Measurements from ENCODE around the gene B3GALT6.
A peak's percentile ranks its signal among the peaks of the same experiment; 100 is the strongest.

Gene B3GALT6

DNA sequence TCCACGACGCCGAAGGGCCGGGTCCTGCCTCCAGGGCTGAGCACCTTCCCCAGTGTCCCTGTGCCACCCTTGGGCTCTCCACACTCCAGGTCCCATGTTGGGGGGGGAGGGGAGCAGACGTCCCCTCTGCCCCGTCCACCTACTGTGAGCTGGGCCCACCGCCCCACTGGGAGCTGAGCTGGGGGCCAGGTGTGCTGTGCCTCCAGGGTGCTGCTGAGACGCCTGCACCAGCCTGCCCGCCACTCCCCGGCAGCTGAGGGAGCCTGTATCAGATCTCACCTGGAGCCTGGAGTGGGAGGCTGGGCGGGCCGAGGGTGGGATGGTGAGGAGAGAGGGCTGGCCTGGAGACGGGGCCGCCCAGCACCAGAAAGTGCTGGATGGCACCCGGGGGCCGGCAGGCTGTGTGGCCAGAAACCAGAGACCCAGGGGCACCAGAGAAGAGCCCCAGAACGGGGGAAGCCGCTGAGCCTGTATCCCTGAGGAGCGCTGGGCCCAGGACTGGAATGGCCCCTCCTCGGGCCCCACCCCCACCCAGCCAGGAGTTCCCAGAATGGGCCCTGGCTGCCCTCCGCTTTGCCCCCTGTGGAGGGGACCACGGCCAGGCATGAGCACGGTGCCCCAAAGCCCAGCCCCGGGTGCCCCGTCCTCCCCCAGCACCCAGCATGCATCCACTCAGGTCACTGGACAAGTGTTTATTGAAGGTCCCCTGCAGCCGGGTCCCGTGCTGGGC is 29.0 kb upstream of the B3GALT6 start:
- DNase-seq (ENCODE audit: low spot score): no peak

DNA sequence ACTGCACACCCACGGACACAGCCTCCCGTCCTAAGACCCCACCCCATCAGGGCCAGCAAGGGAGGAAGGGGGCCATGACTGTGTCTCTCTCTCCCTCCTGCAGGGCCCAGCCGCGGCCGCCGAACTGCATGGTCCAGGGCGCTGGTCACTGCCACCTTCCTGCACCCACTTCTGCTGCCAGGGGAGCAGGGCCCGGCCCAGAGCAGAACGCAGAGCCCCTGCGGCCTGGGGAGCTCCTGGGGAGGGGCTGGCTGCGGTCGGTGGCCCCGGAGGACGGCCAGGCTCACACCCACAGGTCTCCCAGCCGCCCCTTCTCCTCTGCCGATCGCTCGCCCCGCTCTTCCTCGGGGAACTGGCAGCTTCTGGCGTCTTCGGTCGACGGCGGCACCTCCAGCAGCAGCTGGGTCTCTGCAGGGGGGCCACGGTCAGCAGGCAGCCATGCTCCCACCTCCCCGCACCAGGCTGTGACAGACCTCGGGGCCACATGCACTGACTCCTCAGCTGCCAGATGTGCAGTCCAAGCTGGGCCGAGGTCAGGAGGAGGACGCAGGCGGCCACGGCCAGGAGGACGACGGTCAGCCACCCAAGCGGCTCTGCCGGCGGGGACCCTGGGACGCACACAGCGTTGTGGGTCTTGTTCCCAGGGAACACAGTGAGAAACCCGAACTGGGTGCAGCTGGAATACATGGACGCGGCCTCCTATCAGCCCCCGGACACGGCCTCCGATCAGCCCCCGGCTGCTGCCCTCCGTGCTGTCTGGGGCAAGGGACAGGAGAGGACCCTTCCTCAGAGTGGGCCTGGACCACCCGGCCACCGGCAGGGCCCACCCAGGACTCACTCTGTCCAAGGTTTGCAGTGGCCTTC is 28.2 kb upstream of the B3GALT6 start:
- no peak for DNase-seq (ENCODE audit: low spot score)

DNA sequence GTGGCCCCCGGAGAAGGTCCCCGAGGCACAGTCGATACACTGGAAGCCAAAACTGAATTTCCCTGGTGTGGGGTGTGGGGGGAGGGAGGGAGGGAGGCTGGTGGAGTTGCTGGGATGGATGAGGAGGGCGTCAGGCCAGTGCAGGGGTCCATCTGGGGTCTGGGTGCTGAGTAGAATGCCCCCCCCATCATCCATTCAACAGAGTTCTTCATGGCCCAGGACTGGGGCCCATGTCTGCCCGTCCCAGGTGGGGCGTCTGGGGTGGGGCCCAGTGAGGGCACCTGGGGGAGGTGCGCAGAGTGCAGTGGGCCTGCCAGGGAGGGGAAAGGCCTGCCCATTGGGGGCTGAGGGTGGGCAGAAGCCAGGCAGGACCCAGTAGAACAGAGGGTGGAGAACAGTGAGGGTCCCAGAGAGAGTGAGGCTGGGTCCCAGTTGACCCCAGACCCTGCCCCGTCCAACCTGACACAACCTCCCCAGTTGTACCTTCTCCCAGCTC is 27.6 kb upstream of the B3GALT6 start:
- DNase-seq (ENCODE audit: low spot score): no peak

DNA sequence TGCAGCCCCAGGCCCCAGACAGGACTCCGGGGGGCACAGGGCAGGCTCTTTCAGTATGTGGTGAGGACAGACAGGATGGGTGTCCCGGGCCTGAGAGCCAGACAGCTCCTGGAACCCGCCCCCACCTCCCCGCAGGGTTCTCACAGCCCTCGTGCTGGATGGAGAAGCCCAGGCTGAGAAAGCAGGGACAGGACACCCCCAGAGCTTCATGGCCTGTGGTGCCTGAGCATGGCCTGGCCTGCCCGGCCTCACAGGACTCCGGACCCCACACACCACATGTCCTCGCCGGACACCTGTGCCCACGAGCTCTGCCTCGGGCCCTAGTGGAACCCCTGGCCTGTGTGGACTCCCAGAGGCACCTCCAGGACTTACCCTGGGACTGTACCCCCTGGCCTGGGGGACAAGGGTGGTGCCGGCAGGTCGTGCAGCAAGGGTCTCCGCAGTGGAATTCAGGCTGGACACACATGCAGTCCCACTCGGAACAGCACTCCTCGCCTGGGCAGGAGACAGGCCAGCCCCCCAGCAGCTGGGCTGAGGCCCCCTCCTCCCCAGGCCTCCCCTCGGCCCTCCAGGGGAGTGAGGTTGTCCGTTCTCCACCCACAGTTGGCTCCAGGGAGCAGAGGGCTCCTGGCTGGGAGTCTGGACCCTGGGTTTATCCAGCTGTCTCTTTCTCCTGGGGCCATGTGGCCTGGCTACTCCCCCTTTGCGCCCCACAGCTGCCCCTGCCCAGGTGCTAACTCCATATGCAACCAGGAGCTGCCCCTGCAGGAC is 26.9 kb upstream of the B3GALT6 start:
- no peak for DNase-seq (ENCODE audit: low spot score)

DNA sequence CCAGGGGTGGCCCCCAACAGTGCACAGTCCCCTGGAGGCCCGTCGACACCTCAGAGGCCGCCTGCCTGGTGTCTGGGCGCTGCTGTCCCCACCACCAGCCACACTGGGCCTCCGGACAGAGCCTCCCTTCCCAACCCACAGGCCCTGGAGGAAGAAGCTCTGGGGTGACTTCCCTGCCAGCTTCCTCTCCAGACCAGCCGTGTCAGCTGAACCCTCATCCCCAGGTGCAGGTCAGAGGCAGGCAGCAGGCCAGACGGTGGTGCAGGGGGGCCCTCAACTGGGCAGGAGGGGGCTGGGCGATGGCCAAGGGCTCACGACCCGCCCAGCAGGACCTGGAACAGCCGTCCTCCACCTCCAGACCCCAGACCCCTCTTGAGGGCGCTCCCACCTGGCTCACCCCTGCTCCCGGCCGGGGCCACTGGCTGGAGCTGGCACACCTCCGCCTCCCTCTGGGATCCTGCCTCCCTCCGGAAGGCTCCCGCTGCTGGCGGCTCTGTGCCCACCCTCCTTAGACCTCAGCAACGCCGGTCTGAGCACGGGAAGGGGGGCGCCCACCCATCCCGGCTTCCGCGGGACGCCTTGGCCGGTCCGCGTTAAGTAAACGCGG is 26.2 kb upstream of the B3GALT6 start:
- DNase-seq (ENCODE audit: low spot score): no peak

DNA sequence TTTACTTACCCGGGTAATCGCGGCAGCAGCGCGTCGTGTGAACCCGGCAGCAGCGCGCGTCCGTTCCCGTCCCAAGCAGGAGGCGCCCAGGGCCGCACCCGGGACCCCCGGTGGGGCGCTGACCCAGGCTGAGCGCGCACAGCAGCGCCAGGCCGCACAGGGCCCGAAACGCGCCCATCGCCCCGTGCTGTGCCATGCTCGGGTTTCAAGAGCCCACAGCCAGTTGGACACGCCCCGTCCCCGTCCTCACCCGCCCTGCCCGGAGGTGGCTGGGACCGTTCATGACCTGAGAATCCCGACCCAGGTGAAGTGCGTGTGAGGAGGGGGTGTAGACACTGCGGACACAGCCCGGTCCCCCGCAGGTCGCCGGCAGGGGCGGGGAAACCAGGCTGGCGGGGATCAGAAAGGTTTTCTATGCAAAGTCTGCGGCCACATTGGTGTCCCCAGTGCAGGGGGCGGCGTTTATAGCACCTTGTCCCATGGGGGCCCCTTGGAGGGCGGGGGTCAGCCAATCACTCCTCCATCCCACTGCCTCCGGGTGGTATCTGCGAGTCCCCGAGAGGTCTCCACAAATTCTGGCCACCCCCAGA is 25.6 kb upstream of the B3GALT6 start, which contains the start of gene TNFRSF18:
TNFRSF18 (minus strand) TSS at position 217 of the 590 bp plus-strand sequence; CDS start at position 196, 21 bp downstream.
- DNase-seq (ENCODE audit: low spot score): no peak

DNA sequence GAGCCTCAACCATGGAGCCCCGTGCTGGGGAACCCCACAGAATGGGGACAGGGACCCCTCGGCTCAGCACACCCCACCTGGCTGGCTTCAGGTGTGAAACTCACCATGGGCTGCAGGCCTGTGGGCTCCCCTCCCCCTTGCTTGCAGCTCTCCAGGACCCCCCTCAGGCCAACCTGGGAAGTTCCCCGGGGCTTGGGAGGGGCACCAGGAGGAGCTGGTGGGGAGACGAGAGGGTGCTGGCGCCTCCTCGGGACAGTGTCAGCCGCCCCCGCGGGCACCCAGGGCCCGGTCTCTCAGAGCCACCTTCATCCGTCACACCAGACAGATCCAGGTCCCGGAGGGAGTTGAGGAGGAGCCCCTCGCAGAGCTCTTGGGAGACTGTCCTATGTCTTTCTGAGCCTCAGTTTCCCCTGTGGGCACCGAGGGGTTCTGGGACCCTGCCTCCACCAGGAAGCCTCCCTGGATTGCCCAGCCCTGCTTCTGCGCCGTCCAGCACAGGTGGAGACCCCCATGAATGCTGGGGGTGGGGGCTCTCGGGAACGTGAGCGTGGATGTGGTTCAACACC is 25.0 kb upstream of the B3GALT6 start:
- no peak for DNase-seq (ENCODE audit: low spot score)

DNA sequence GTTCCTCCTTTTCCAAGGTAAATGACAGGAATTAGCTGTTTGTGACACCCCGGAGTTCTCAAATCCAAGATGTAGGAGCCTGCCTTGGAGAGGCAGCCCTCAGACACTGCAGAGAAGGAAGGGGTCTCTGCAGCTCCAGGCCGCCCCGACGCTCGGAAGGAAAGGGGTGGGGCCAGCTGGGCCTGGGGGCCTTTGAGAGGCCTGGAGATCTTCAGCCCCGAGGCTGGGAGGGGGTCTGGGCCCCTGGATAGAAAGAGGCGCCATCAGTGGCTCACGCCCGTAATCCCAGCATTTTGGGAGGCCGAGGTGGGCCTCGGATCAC is 24.5 kb upstream of the B3GALT6 start:
- no peak for DNase-seq (ENCODE audit: low spot score)

DNA sequence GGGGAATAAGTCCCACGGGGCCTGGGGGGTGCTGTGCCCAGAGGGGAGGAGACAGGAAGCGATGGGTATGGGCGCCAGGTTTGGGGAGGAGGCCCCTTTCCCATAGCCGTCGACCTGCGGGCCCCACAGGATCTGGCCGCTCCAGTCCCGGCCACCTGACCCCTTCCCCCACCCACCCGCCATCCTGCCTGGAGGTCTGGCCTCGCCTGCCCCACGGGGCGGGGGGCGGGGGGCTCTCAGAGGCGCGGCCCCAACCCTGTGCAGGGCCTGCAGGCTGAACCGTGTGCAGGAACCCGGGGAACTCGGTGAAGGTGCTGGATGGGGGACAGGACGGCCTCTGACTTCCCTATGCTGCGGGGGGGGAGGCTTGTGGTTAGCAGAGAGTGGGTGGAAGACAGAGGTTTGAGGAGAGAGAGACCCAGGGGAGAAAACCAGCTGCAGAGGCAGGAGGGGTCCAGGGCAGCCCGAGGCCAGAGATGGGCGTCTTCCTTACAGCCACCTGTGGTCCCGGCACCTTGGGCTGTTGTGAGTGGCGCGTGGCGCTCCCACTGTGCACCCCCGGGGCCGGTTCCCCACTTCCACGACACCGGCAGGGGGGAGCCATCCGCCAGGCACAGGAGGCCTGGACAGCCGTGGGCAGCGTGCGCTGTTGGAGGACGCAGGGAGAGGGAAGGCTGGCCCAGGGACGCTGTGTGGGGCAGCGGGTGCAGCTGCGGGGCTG is 23.2 kb upstream of the B3GALT6 start:
- no peak for DNase-seq (ENCODE audit: low spot score)

DNA sequence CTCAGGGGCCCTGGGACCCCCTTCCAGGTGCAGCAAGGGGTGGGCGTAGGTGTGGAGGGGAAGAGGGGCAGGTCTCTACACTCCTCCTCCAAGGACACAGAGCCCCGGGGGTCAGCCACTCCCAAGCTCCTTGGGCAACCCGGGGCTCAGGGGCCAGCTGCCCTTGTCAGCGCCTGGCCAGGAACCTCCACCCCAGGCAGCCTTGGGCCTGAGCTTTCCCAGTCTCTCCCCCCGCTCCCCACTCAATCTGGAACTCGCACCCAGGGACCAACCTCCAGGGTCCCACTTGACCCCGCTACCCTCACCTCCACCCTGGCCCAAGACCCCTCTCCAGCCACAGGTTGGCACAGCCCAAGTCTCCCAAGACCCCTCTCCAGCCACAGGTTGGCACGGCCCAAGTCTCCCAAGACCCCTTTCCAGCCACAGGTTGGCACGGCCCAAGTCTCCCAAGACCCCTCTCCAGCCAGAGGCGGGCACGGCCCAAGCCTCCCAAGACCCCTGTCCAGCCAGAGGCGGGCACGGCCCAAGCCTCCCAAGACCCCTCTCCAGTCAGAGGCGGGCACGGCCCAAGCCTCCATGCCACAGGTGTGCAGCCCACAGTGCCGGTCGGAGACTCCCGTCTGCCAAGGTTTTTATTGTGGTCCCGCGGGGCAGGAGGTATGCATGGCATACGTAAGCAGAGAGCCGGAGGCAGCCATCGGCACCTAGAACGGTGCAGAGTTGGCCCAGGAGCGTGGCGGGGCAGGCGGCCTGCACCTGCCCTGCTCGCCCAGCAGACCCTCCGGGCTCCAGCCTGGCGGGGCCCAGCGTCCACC is 21.1 kb upstream of the B3GALT6 start:
- no peak for DNase-seq (ENCODE audit: low spot score)

DNA sequence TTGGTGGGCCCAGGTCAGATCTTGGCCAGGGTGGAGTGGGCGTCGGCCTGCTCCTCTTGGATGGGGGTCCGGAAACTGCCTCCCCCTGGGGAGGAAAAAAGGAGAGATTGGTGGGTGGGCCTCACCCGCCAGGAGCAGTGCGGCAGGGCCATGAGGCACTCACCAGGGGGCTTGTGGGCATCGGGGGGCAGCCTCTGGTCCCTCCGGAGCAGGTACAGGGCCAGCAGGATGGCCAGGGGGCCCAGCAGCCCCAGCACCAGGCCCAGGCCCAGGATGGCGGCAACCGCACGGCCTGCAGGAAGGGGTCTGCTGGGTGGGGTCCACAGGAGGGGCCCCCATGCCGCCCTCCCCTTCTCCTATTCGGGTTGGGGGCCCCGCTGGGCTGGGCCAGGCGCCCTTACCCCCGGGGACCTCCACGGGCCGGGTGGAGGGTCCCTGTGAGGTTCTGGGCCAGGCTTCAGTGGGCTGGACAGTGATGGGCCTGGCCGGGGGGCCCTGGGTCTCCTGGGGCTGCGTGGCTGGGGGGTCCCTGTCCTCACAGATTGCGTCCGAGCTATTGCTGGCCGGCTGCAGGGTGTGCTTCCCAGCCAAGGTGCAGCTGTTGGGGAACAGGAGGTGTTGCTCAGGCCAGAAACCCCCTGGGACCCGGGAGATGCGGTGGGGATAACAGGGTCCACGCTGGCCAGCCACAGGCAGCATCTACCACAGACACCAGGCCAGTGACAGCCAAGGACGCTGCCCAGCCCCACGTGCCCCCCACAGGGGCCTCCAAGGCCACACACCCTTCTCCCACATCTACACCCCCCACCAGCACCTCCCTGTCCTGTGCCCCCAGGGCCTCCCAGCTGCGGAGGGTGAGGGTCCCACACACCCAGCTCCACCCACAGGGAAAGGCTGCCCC is 20.2 kb upstream of the B3GALT6 start:
- no peak for DNase-seq (ENCODE audit: low spot score)

DNA sequence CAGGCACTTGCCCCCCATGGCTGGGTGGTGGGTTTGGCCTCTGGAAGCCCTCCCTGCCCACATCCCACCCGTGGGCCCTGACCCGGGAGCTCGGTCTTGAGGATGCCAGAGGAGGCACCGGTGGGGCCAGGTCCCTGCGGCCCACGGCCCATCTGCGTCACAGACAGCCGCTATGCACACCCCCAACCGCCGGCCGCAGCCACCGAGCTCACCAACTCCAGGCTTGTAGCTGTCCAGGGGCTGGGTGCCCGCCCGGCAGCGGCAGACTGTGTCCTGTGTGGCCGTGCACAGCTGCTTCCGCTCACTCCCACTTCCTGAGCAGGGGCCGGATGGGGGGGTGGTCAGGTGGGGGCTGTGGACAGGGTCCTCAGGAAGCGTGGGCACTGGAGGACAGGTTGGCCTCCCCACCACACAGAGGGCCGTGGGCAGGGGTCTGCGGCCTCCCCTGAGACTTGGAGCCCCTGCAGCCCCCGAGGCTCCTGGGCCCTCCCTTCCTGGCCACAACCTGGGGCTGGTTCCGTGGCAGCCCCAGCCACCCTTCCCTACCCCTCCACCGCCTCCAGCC is 19.2 kb upstream of the B3GALT6 start:
- peak; percentile 50 for DNase-seq (ENCODE audit: low spot score)

DNA sequence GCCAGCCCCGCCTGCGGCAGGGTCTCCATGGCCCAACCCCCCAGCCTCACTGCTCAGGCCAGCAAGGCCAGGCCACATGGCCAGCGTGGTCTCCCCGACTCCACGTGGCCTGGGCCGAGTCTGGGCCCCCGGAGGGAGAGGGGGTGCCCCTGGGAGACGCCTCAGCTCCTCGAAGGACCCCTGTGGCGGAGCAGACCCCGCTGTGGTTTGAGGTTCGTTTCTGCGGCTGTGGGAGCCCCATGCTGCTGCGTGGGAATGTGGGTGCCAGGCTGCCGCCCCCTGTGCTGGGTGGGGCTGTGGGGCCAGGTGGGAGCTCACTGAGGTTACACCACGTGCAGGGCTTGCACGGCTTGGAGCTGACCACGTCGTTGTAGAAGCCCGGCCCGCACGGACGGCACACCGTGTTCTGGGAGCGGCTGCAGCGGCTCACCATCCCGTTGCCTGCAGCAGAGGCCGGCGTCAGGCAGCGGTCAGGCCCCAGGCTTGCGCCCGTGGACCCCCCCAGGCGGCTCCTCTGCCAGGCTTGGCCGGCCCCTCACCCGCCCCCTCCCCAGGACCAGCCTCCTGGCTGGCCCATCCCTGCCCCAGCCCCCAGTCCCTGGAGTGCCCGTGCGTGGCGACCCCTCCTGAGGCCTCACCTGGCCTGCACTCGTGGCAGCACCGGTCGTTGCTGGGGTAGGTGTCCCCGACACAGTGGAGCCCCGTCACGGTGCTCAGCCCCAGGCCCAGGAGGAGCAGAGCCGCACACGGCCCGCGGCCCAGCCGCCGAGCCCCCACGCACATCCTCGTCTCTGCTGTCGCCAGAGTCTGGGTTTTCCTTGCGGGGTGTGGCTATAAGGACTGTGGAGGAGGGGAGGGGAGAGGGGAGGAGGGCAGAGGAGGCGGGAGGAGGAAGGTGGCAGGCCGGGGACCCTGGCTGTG is 18.4 kb upstream of the B3GALT6 start, which contains the start of gene TNFRSF4:
TNFRSF4 (minus strand) TSS at position 809 of the 921 bp plus-strand sequence; CDS start at position 783, 26 bp downstream.
- DNase-seq (ENCODE audit: low spot score): no peak

DNA sequence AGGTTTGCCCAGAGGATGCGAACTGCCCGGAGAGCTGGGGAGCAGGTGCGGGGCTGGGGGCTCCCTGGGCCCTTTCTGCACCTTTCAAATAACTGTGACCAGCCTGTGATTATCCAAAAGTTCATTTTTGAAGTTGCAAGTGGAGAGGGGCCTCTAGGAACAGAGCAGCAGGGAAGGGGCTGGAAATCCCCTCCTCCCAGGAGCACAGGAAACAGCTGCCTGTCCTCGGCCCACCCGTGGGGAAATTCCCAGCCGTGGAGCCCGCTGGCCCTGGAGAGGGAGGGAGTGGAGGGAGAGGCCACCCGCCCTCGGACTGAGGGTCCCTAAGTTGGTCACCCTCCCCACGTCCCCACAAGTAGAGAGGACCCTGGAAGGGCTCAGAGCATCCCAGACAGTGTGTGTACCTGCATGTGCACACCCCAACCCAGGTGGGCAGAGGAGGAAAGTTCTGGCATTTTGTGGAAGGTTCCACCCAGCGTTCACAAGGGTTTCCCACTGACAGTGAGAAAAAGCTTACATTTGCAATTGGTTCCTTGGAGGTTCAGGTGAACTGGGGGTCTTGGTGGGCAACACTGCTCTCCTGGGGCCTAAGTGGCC is 16.9 kb upstream of the B3GALT6 start:
- DNase-seq (ENCODE audit: low spot score): no peak

DNA sequence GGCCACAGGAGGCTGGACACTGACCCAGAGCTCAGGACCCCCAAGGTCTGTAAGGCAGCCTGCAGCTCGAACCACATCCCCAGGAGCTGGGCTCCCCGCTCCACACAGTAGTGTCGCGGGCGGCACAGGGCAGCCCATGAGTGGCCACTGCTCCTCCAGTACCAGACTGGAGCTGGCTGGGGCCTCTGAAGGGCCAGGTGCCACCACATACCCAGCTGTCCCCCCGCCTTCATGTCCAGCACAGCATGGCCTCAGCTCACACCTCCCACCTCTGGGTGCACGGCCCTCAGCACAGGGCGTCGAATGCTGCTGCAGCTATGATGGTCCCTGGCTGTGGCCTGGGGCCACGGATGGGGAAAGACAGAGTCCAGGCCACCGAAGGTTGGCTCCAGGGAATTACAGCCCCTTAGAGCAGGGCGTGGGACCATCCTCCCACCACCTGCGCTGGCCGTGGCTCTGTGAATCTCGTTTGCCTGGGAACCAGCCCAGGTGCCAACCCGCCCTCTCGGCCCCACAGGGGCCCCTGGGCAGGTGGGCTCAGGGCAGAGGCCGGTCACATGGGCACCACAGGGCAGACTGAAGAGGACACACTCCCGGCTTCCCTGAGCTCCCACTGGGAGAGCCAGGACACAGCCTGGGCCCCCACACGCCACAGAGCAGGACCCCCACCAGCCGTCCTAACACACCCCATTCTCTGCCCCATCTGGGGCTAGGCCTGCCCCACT is 16.0 kb upstream of the B3GALT6 start:
- no peak for DNase-seq (ENCODE audit: low spot score)

Data from activated CD4-positive, alpha-beta T cell treated with anti-CD3 and anti-CD28 coated beads, Interleukin-2, Interleukin-4, amounts not matched to agents 100 ng/mL and 50 ng/mL, durations not matched to agents 16 hours and 8 hours (primary cell).